Measurements from ENCODE around the gene AKR1B1. TPM values are rescaled to one million over a fixed set of nuclear protein-coding genes. Genes with fewer than 3 reads are reported as not detected.

AKR1B1 gene
- total and polyA plus RNA-seq, 2 donors (not counting 3 experiments of a cell fraction or from before 2014, with no cell fraction given) = 159 to 193 TPM

- no peaks in the 10 kb centered on the region for H3K79me2 ChIP-seq (ENCODE audit: control insufficient read depth, insufficient read depth, low read length)
- intact Hi-C loops (cut with micrococcal nuclease) (no loop called here), dilution Hi-C loops (cut with MboI; ENCODE audit: extremely low pct_ligation_motif_present, low sequenced_read_pairs) (no loop called here)
- H3K4me2 ChIP-seq (ENCODE audit: insufficient read depth, low read length) = no peak overlapping the region
- TF ChIP-seq POLR2AphosphoS5 (IDR thresholded peaks at IDR 0.05; ENCODE audit: insufficient read depth, low read depth, low read length) (no peak), MYC (IDR thresholded peaks at IDR 0.05; ENCODE audit: low read depth, low read length) (no peak), EZH2 (IDR thresholded peaks at IDR 0.05; ENCODE audit: borderline replicate concordance, low read depth, low read length, severe bottlenecking) (no peak), MAX (IDR thresholded peaks at IDR 0.05; ENCODE audit: insufficient read depth, insufficient read length) (no peak), FOS (IDR thresholded peaks at IDR 0.05; ENCODE audit: borderline replicate concordance, insufficient read depth, low read length) (no peak), GATA2 (IDR thresholded peaks at IDR 0.05; ENCODE audit: insufficient read depth, insufficient read length, low read depth, low read length) (no peak), JUN (IDR thresholded peaks at IDR 0.05; ENCODE audit: borderline replicate concordance, insufficient read depth, insufficient read length, low read depth) (no peak), POLR2A (IDR thresholded peaks at IDR 0.05; ENCODE audit: low read depth, low read length) (no peak)
- TF ChIP-seq, protein P1, sequence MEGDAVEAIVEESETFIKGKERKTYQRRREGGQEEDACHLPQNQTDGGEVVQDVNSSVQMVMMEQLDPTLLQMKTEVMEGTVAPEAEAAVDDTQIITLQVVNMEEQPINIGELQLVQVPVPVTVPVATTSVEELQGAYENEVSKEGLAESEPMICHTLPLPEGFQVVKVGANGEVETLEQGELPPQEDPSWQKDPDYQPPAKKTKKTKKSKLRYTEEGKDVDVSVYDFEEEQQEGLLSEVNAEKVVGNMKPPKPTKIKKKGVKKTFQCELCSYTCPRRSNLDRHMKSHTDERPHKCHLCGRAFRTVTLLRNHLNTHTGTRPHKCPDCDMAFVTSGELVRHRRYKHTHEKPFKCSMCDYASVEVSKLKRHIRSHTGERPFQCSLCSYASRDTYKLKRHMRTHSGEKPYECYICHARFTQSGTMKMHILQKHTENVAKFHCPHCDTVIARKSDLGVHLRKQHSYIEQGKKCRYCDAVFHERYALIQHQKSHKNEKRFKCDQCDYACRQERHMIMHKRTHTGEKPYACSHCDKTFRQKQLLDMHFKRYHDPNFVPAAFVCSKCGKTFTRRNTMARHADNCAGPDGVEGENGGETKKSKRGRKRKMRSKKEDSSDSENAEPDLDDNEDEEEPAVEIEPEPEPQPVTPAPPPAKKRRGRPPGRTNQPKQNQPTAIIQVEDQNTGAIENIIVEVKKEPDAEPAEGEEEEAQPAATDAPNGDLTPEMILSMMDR (IDR thresholded peaks at IDR 0.05; ENCODE audit: extremely low read depth in 1 of 2, insufficient read depth in 1 of 2, low read depth in 1 of 2, low read length in 2 of 2) = no peak
- no peaks in the 10 kb centered on the region for H3K27me3 ChIP-seq (ENCODE audit: control insufficient read depth in 2 of 2, insufficient read depth in 2 of 2, low read length in 2 of 2)
- H3K36me3 ChIP-seq (ENCODE audit: control insufficient read depth in 2 of 2, extremely low read depth in 1 of 2, insufficient read depth in 2 of 2, low read length in 2 of 2) = no peaks in the 10 kb centered on the region
- H3K4me1 ChIP-seq (ENCODE audit: control insufficient read depth, extremely low read depth, insufficient read depth, low read length) = peaks cover 10% of the 10 kb centered on the region
- no peaks in the 10 kb centered on the region for H3K9me3 ChIP-seq (replicated peaks; ENCODE audit: control insufficient read depth, insufficient read depth, low read length)
- DNase-seq (ENCODE audit: low read depth, low spot score) (no peak), FAIRE-seq (no peak)
- no peak overlapping the region for H3K9ac ChIP-seq (replicated peaks; ENCODE audit: extremely low read depth, insufficient read depth, low read length)
- ChIA-PET CTCF (no interaction called here), POLR2A (no interaction called here)
- no peaks in the 10 kb centered on the region for H3K9me1 ChIP-seq (replicated peaks; ENCODE audit: control insufficient read depth, extremely low read depth, insufficient read depth, low read length)
- no peak overlapping the region for H3K27ac ChIP-seq (ENCODE audit: insufficient read depth, low read depth, low read length)
- no TSS peak for BruUV-seq (replicated peaks)
- no peak overlapping the region for H2AFZ ChIP-seq (ENCODE audit: low read depth, low read length)
- no peak overlapping the region for H3K4me3 ChIP-seq (replicated peaks in 1 of 3; ENCODE audit: insufficient read depth in 1 of 3, low read depth in 1 of 3, low read length in 3 of 3)
- no peaks in the 10 kb centered on the region for H4K20me1 ChIP-seq (replicated peaks; ENCODE audit: control insufficient read depth, extremely low read depth, insufficient read depth, low read length)
Measured at GRCh38 chr7:134419085-134419484, 39.8 kb downstream of the AKR1B1 start.

All from endothelial cell of umbilical vein (primary cell).